ENCODE measurements around the gene CCDC9B. TPM values are rescaled to one million over a fixed set of nuclear protein-coding genes. Genes with fewer than 3 reads are reported as not detected.

CCDC9B gene
- total and polyA plus RNA-seq, 2 of the 4 experiments (the other 2 are of a cell fraction): 19.7 to 30.9 TPM

GRCh38 chr15:40306908-40307307 lies 33.8 kb downstream of the CCDC9B start:
- Histone ChIP-seq H3K14ac (replicated peaks; ENCODE audit: low read depth, low read length) (no peak overlapping the region), H3K56ac (ENCODE audit: extremely low read depth, insufficient read depth, low read length) (no peak overlapping the region), H4K91ac (ENCODE audit: insufficient read depth, low read depth, low read length) (no peak overlapping the region), H4K20me1 (ENCODE audit: insufficient read depth, low read length) (no peaks in the 10 kb centered on the region), H2AFZ (replicated peaks; ENCODE audit: low read length, poor library complexity) (no peak overlapping the region), H3K4me3 (ENCODE audit: insufficient read depth, low read depth, low read length) (no peak overlapping the region), H2BK20ac (ENCODE audit: low read depth, low read length) (no peak overlapping the region), H2BK15ac (ENCODE audit: low read depth, low read length) (no peak overlapping the region), H2AK5ac (ENCODE audit: low read depth, low read length) (no peak overlapping the region), H3K9me1 (ENCODE audit: insufficient read depth, low read length) (no peaks in the 10 kb centered on the region), H3K9me3 (ENCODE audit: control insufficient read depth, insufficient read depth, low read length) (no peaks in the 10 kb centered on the region), H3K9ac (ENCODE audit: low read depth, low read length) (no peak overlapping the region), H3K23ac (ENCODE audit: low read depth, low read length) (no peak overlapping the region), H4K5ac (ENCODE audit: low read depth, low read length) (no peak overlapping the region), H3K4me1 (ENCODE audit: control insufficient read depth, insufficient read depth, low read length) (peaks cover 6% of the 10 kb centered on the region), H3K36me3 (ENCODE audit: control insufficient read depth, insufficient read depth, low read length) (no peaks in the 10 kb centered on the region), H3K79me1 (ENCODE audit: low read depth in 1 of 2, low read length in 2 of 2) (no peaks in the 10 kb centered on the region), H2BK5ac (ENCODE audit: low read depth, low read length, poor library complexity, severe bottlenecking) (no peak overlapping the region), H4K8ac (ENCODE audit: low read depth in 2 of 2, low read length in 2 of 2) (no peak overlapping the region), H3K4ac (ENCODE audit: low read depth, low read length) (no peak overlapping the region), H3K27me3 (ENCODE audit: control insufficient read depth, insufficient read depth, low read length) (peaks cover 66% of the 10 kb centered on the region), H3K4me2 (ENCODE audit: low read depth, low read length) (no peak overlapping the region), H2BK120ac (ENCODE audit: low read depth, low read length) (no peak overlapping the region), H2AK9ac (replicated peaks; ENCODE audit: low read depth, low read length, poor library complexity) (no peak overlapping the region), H3K27ac (ENCODE audit: insufficient read depth, low read length) (no peak overlapping the region), H3K18ac (ENCODE audit: low read depth, low read length) (no peak overlapping the region)
- TF ChIP-seq MAFK (IDR thresholded peaks at IDR 0.05; ENCODE audit: low read depth, low read length): no peak
- no peak for TF ChIP-seq CTCF (conservative IDR thresholded peaks at IDR 0.05; ENCODE audit: low read depth, low read length)
- no CpG with 5 or more reads among the region's 7 CpGs for WGBS, 2 experiments (ENCODE audit: extremely low coverage in 2 of 2, insufficient read length in 1 of 2)
- ChIA-PET POLR2A (ENCODE audit: unreplicated experiment) (no interaction called here), CTCF (interaction anchor here (0.8 to 2.2 kb wide), 3 partner anchors 19 to 33 kb away, joined by 3 to 8 read pairs (median 4); no protein-coding TSS in a partner anchor)
- intact Hi-C loops (cut with micrococcal nuclease): no loop called here
- no peak for ATAC-seq (ENCODE audit: low read depth)
- DNase-seq: no peak
- in situ Hi-C loops (cut with MboI; ENCODE audit: low sequenced_read_pairs): no loop called here
- dilution Hi-C loops (cut with HindIII; ENCODE audit: low sequenced_read_pairs, unreplicated experiment): no loop called here
- no TSS peak for BruUV-seq (replicated peaks)

Measured in IMR-90 (cell line).